Right lobe of liver (tissue), 6 donors: ENCODE results near the gene MPST. TPM values are rescaled to one million over a fixed set of nuclear protein-coding genes. Genes with fewer than 3 reads are reported as not detected.
A peak's percentile ranks its signal among the peaks of the same experiment; 100 is the strongest.

Experiments
- ATAC-seq, 4 donors: fragments of 200-7000 bp; cut with Tn5 transposase; one replicate each; pipeline ENCODE4 v1.9.1; 2020; ENCODE audit warnings: mild to moderate bottlenecking in 4 of 4, moderate library complexity in 4 of 4
- DNase-seq, 3 donors: peaks; one replicate each; pipeline ENCODE4 v3.0.0-alpha.2; 2020
- H3K27ac ChIP-seq, 3 donors: fragments of 200-600 bp; one replicate each; pipeline ENCODE4 v1.8.0; 2022
- H3K27me3 ChIP-seq, 2 donors: fragments of 200-600 bp; one replicate each; pipeline ENCODE4 v1.8.0; 2022
- H3K36me3 ChIP-seq, 4 donors: fragments of 200-600 bp; sonication (generic) in 1 of 4; one replicate each; pipeline versions ENCODE4 v1.5.1 to v1.8.0; 2017 to 2022; ENCODE audit warnings: control low read depth in 1 of 4
- H3K4me1 ChIP-seq, 4 donors: fragments of 200-600 bp; sonication (generic) in 1 of 4; one replicate each; pipeline versions ENCODE4 v1.5.1 to v1.8.0; 2017 to 2022; ENCODE audit warnings: control low read depth in 1 of 4
- H3K4me3 ChIP-seq, 3 donors: fragments of 200-600 bp; one replicate each; pipeline ENCODE4 v1.8.0; 2022
- H3K9me3 ChIP-seq, 4 donors: fragments of 200-600 bp; sonication (generic) in 1 of 4; one replicate each; pipeline versions ENCODE4 v1.5.1 to v1.8.0; 2017 to 2022; ENCODE audit warnings: control low read depth in 1 of 4
- CTCF ChIP-seq, 4 donors: fragments of 200-600 bp in 3 of 4; fragments of 450-650 bp in 1 of 4; IDR thresholded peaks; one replicate each; pipeline versions ENCODE4 v1.5.1 to v1.8.0; 2016 to 2022; ENCODE audit warnings: antibody characterized with exemption in 4 of 4, mild to moderate bottlenecking in 2 of 4
- POLR2A ChIP-seq: fragments of 450-650 bp; IDR thresholded peaks from one replicate; pipeline ENCODE4 v1.6.1; 2017; ENCODE audit warnings: antibody characterized with exemption, mild to moderate bottlenecking
- WGBS: methylation state at CpG from one replicate; pipeline ENCODE4 v1.1.6; 2018; ENCODE audit warnings: low coverage, low lambda C conversion rate; ENCODE audit not compliant: insufficient coverage; ENCODE audit errors: missing lambda C conversion rate; 5-methylcytosine and 5-hydroxymethylcytosine counted together
- intact Hi-C, 2 donors: fragments of 100-400 bp; cut with DNase I; formaldehyde crosslinking; loops; one replicate each; pipeline versions ENCODE4 v1.11.2 to v1.14.1; 2022
- total RNA-seq, 6 experiments: library from RNA; depleted of rRNA in 2 of 6; stranded (reverse); fragments of >200 nt in 2 of 6; fragmentation: NEBNext Ultra II Directional in 3 of 6; extraction: Animal tissue kit (Norgen Biotek cat#: 25700) in 3 of 6; gene quantifications; one replicate each; pipeline versions ENCODE4 v1.1.0 to v1.2.4, GENCODE V29; 2016 to 2023
- donor health status: DM: no; HTN: yes; CAD: no.
- donor health status: DM: no; HTN: no; CAD: no.
- donor health status: DM: no; HTN: no; CAD: no.
- donor health status: DM: no; HTN: yes; CAD: no.
- donor health status: DM: no; HTN: yes; CAD: no.

The MPST gene
- total RNA-seq, 6 experiments from 2014 or later: 153 to 301 (median 214) TPM

- Histone ChIP-seq H3K27ac (no peak overlapping the region), H3K27me3 (no peaks in the 10 kb centered on the region), H3K36me3 (no peaks in the 10 kb centered on the region), H3K4me3 (no peak overlapping the region), H3K9me3 (no peaks in the 10 kb centered on the region), H3K4me1 (peaks cover 0 to 9% (median 0%) of the 10 kb centered on the region in 4 donors)
- TF ChIP-seq CTCF (IDR thresholded peaks at IDR 0.05) (no peak), POLR2A (no peak)
- intact Hi-C loops: no loop called here
- ATAC-seq: peak in 3 of 4 donors; percentile 48 to 74 (median 61)
- WGBS: 77% methylated on average over 14 of the region's 20 CpGs
- DNase-seq: peak in 2 of 3 donors; percentile 59 to 63
Measured at GRCh38 chr22:37054600-37055365, 35.2 kb downstream of the MPST start.

GRCh38 chr22:37056246-37056645, 36.7 kb downstream of the MPST start:
- H3K4me1 ChIP-seq: peaks cover 0 to 8% (median 0%) of the 10 kb centered on the region in 4 donors
- TF ChIP-seq CTCF (IDR thresholded peaks at IDR 0.05): no peak
- TF ChIP-seq POLR2A: no peak
- DNase-seq (peak in 1 of 3 donors; percentile 44), ATAC-seq (no peak)
- intact Hi-C loops: no loop called here
- no peaks in the 10 kb centered on the region for H3K9me3 ChIP-seq
- no peak overlapping the region for H3K27ac ChIP-seq
- H3K4me3 ChIP-seq: no peak overlapping the region
- H3K27me3 ChIP-seq: no peaks in the 10 kb centered on the region
- H3K36me3 ChIP-seq: no peaks in the 10 kb centered on the region
- WGBS: 86% methylated on average over 7 of the region's 13 CpGs

- TF ChIP-seq CTCF (IDR thresholded peaks at IDR 0.05) (no peak), POLR2A (no peak)
- ATAC-seq (no peak), DNase-seq (peak in 1 of 3 donors; percentile 41)
- no peaks in the 10 kb centered on the region for H3K4me1 ChIP-seq
- no peaks in the 10 kb centered on the region for H3K36me3 ChIP-seq
- H3K27ac ChIP-seq: no peak overlapping the region
- intact Hi-C loops: no loop called here
- no peaks in the 10 kb centered on the region for H3K9me3 ChIP-seq
- no CpG with 5 or more reads among the region's 9 CpGs for WGBS
- H3K4me3 ChIP-seq: no peak overlapping the region
- H3K27me3 ChIP-seq: no peaks in the 10 kb centered on the region
Measured at GRCh38 chr22:37057226-37057625, 37.7 kb downstream of the MPST start.

GRCh38 chr22:37057796-37058510, 38.4 kb downstream of the MPST start:
- Histone ChIP-seq H3K9me3 (no peaks in the 10 kb centered on the region), H3K36me3 (no peaks in the 10 kb centered on the region), H3K4me3 (no peak overlapping the region), H3K27me3 (no peaks in the 10 kb centered on the region), H3K4me1 (no peaks in the 10 kb centered on the region), H3K27ac (no peak overlapping the region)
- intact Hi-C loops: no loop called here
- WGBS: 40% methylated on average over 2 of the region's 12 CpGs
- ATAC-seq: no peak
- no peak for TF ChIP-seq POLR2A
- DNase-seq: no peak
